BE2C (cell line): ENCODE results near the gene ETV6.

ENCODE experiments used
- DNase-seq: peaks from one replicate; pipeline ENCODE4 v3.0.0-alpha.2; 2020
- H3K27me3 ChIP-seq: fragments of 250-450 bp; sonication (Bioruptor Pico); 2 replicates; pipeline ENCODE4 v1.5.1; 2020; ENCODE audit warnings: mild to moderate bottlenecking
- H3K36me3 ChIP-seq: fragments of 250-450 bp; sonication (Bioruptor Pico); 2 replicates; pipeline ENCODE4 v1.5.1; 2020; ENCODE audit warnings: mild to moderate bottlenecking
- H3K4me1 ChIP-seq: fragments of 250-450 bp; sonication (Bioruptor Pico); 2 replicates; pipeline ENCODE4 v1.5.1; 2020
- H3K4me3 ChIP-seq: 2 replicates; pipeline ENCODE4 v1.5.1; 2011; ENCODE audit warnings: low read depth, low read length
- H3K9me3 ChIP-seq: fragments of 250-450 bp; sonication (Bioruptor Pico); 2 replicates; pipeline ENCODE4 v1.5.1; 2020
- CTCF ChIP-seq: IDR thresholded peaks from 2 replicates; pipeline ENCODE4 v1.5.1; 2012; ENCODE audit warnings: mild to moderate bottlenecking, low read depth, low read length

ETV6 gene

GRCh38 chr12:11854011-11854499 lies 204.6 kb downstream of the ETV6 start:
- H3K36me3 ChIP-seq, result no peaks in the 10 kb centered on the region
- TF ChIP-seq CTCF, result no peak
- H3K27me3 ChIP-seq, result no peaks in the 10 kb centered on the region
- H3K9me3 ChIP-seq, result no peaks in the 10 kb centered on the region
- H3K4me1 ChIP-seq, result no peaks in the 10 kb centered on the region
- no peak overlapping the region for H3K4me3 ChIP-seq
- no peak for DNase-seq

GRCh38 chr12:11855983-11856374 lies 206.5 kb downstream of the ETV6 start:
- TF ChIP-seq CTCF, result no peak
- Histone ChIP-seq H3K27me3 (no peaks in the 10 kb centered on the region), H3K4me1 (no peaks in the 10 kb centered on the region), H3K4me3 (no peak overlapping the region), H3K9me3 (no peaks in the 10 kb centered on the region), H3K36me3 (no peaks in the 10 kb centered on the region)
- DNase-seq, result no peak

- Histone ChIP-seq H3K4me1 (no peaks in the 10 kb centered on the region), H3K27me3 (no peaks in the 10 kb centered on the region), H3K9me3 (no peaks in the 10 kb centered on the region), H3K4me3 (no peak overlapping the region), H3K36me3 (no peaks in the 10 kb centered on the region; the same call in 1 of the 2 replicates)
- no peak for TF ChIP-seq CTCF
- DNase-seq, result no peak
Observed at GRCh38 chr12:11856971-11857370, 207.5 kb downstream of the ETV6 start.

GRCh38 chr12:11859705-11860425 lies 210.4 kb downstream of the ETV6 start:
- H3K4me1 ChIP-seq, result peaks cover 9% of the 10 kb centered on the region
- H3K4me3 ChIP-seq, result no peak overlapping the region
- no peaks in the 10 kb centered on the region; the same call in 1 of the 2 replicates for H3K36me3 ChIP-seq
- DNase-seq, result no peak
- TF ChIP-seq CTCF, result no peak
- H3K27me3 ChIP-seq, result no peaks in the 10 kb centered on the region
- no peaks in the 10 kb centered on the region for H3K9me3 ChIP-seq

- TF ChIP-seq CTCF, result no peak
- no peak overlapping the region for H3K4me3 ChIP-seq
- H3K9me3 ChIP-seq, result no peaks in the 10 kb centered on the region
- H3K4me1 ChIP-seq, result peaks cover 9% of the 10 kb centered on the region
- H3K36me3 ChIP-seq, result no peaks in the 10 kb centered on the region; the same call in 1 of the 2 replicates
- H3K27me3 ChIP-seq, result no peaks in the 10 kb centered on the region
- DNase-seq, result no peak
Observed at GRCh38 chr12:11861155-11861863, 211.8 kb downstream of the ETV6 start.
